DND-41 (cell line): ENCODE measurements around the gene ENDOD1.
"Not testable (repeated sequence)": the region's sequence is repeated elsewhere in the genome, so short reads cannot be mapped to it uniquely, and the experiment has no call there.

Source experiments
- EZH2 ChIP-seq: IDR thresholded peaks from 3 replicates; pipeline ENCODE4 v1.6.1; 2012; ENCODE audit warnings: borderline replicate concordance, low read depth, mild to moderate bottlenecking, moderate library complexity, low read length, inconsistent platforms; ENCODE audit not compliant: severe bottlenecking
- TF ChIP-seq, protein P1 (sequence below): IDR thresholded peaks from 2 replicates; pipeline ENCODE4 v1.5.1; 2012; ENCODE audit warnings: borderline replicate concordance, low read length, moderate library complexity, mild to moderate bottlenecking; ENCODE audit not compliant: poor library complexity, severe bottlenecking; ENCODE audit errors: extremely low read depth

DNA sequence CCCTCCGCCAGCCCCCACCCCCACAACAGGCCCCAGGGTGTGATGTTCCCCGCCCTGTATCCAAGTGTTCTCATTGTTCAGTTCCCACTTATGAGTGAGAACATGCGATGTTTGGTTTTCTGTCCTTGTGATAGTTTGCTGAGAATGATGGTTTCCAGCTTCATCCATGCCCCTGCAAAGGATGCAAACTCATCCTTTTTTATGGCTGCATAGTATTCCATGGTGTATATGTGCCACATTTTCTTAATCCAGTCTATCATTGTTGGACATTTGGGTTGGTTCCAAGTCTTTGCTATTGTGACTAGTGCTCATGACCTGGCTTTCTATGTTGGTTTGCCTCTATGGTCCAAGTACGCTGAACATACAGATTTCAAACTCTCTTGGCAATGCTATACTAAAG, 47.1 kb downstream of the ENDOD1 start:
- TF ChIP-seq, protein P1, sequence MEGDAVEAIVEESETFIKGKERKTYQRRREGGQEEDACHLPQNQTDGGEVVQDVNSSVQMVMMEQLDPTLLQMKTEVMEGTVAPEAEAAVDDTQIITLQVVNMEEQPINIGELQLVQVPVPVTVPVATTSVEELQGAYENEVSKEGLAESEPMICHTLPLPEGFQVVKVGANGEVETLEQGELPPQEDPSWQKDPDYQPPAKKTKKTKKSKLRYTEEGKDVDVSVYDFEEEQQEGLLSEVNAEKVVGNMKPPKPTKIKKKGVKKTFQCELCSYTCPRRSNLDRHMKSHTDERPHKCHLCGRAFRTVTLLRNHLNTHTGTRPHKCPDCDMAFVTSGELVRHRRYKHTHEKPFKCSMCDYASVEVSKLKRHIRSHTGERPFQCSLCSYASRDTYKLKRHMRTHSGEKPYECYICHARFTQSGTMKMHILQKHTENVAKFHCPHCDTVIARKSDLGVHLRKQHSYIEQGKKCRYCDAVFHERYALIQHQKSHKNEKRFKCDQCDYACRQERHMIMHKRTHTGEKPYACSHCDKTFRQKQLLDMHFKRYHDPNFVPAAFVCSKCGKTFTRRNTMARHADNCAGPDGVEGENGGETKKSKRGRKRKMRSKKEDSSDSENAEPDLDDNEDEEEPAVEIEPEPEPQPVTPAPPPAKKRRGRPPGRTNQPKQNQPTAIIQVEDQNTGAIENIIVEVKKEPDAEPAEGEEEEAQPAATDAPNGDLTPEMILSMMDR = not testable (repeated sequence)
- not testable (repeated sequence) for TF ChIP-seq EZH2
